ENCODE data around the gene EPHB6. TPM values are rescaled to one million over a fixed set of nuclear protein-coding genes. Genes with fewer than 3 reads are reported as not detected.

EPHB6 gene
- total RNA-seq, 2 experiments from 2014 or later = 50.7 to 55.8 TPM

GRCh38 chr7:142862786-142863400 lies 8.0 kb downstream of the EPHB6 start:
- DNase-seq (no peak), ATAC-seq (ENCODE audit: poor library complexity) (no peak)
- Mint-ChIP-seq H3K27ac (peak overlapping the region; percentile 45), H3K27me3 (no peaks in the 10 kb centered on the region), H3K4me3 (no peak overlapping the region), H3K4me1 (ENCODE audit: low read depth) (peaks cover 28% of the 10 kb centered on the region), H3K9me3 (no peaks in the 10 kb centered on the region), H3K36me3 (ENCODE audit: low read depth) (peaks cover 53% of the 10 kb centered on the region)
- no peak overlapping the region for H3K4me3 ChIP-seq (ENCODE audit: low read length)
- no peak for TF ChIP-seq CTCF (IDR thresholded peaks at IDR 0.05)
- intact Hi-C loops (cut with DNase I, micrococcal nuclease) = loop anchor here in 1 of 2 experiments (10.0 kb wide), 1 partner anchor 48 kb away; no protein-coding TSS in a partner anchor
- H3K36me3 ChIP-seq (ENCODE audit: insufficient read depth, low read length) = peaks cover 14% of the 10 kb centered on the region
- H3K9me3 ChIP-seq (ENCODE audit: control insufficient read depth in 1 of 2, insufficient read depth in 1 of 2, low read length in 2 of 2) = no peaks in the 10 kb centered on the region
- no peak overlapping the region for H3K27ac ChIP-seq (ENCODE audit: low read depth in 1 of 2, low read length in 2 of 2)
- H3K27me3 ChIP-seq (ENCODE audit: control insufficient read depth in 1 of 2, insufficient read depth in 2 of 2, low read length in 2 of 2) = no peaks in the 10 kb centered on the region
- POLR2A ChIA-PET = interaction anchor here (0.7 to 1.1 kb wide), 2 partner anchors 9 to 58 kb away, joined by 3 to 4 read pairs; no protein-coding TSS in a partner anchor
- H3K4me1 ChIP-seq (ENCODE audit: insufficient read depth, low read length) = peaks cover 9% of the 10 kb centered on the region
- CTCF ChIA-PET = interaction anchor here (1.7 kb wide), 1 partner anchor 9 kb away, joined by 7 read pairs; no protein-coding TSS in a partner anchor

- Mint-ChIP-seq H3K4me3 (no peak overlapping the region), H3K9me3 (no peaks in the 10 kb centered on the region), H3K36me3 (ENCODE audit: low read depth) (peaks cover 62% of the 10 kb centered on the region), H3K4me1 (ENCODE audit: low read depth) (peaks cover 22% of the 10 kb centered on the region), H3K27ac (no peak overlapping the region), H3K27me3 (no peaks in the 10 kb centered on the region)
- ATAC-seq (ENCODE audit: poor library complexity) = no peak
- ChIA-PET CTCF (no interaction called here), POLR2A (interaction anchor here (1.2 to 1.9 kb wide), 2 partner anchors 8 to 10 kb away, joined by 4 to 5 read pairs; partner anchors contain the start of gene EPHB6)
- intact Hi-C loops (cut with DNase I, micrococcal nuclease) = loop anchor here in 1 of 2 experiments (10.0 kb wide), 1 partner anchor 49 kb away; no protein-coding TSS in a partner anchor
- Histone ChIP-seq H3K4me3 (ENCODE audit: low read length) (no peak overlapping the region), H3K27me3 (ENCODE audit: control insufficient read depth in 1 of 2, insufficient read depth in 2 of 2, low read length in 2 of 2) (no peaks in the 10 kb centered on the region), H3K27ac (ENCODE audit: low read depth in 1 of 2, low read length in 2 of 2) (no peak overlapping the region), H3K36me3 (ENCODE audit: insufficient read depth, low read length) (peaks cover 21% of the 10 kb centered on the region), H3K4me1 (ENCODE audit: insufficient read depth, low read length) (peaks cover 9% of the 10 kb centered on the region), H3K9me3 (ENCODE audit: control insufficient read depth in 1 of 2, insufficient read depth in 1 of 2, low read length in 2 of 2) (no peaks in the 10 kb centered on the region)
- DNase-seq = no peak
- TF ChIP-seq CTCF (IDR thresholded peaks at IDR 0.05) = no peak
These were observed 9.2 kb downstream of the EPHB6 start for GRCh38 chr7:142863891-142864685.

GRCh38 chr7:142864980-142865747 lies 10.3 kb downstream of the EPHB6 start:
- H3K27ac ChIP-seq (ENCODE audit: low read depth in 1 of 2, low read length in 2 of 2) = no peak overlapping the region
- peaks cover 24% of the 10 kb centered on the region for H3K36me3 ChIP-seq (ENCODE audit: insufficient read depth, low read length)
- H3K27me3 Mint-ChIP-seq = no peaks in the 10 kb centered on the region
- no peak overlapping the region for H3K27ac Mint-ChIP-seq
- peaks cover 73% of the 10 kb centered on the region for H3K36me3 Mint-ChIP-seq (ENCODE audit: low read depth)
- H3K27me3 ChIP-seq (ENCODE audit: control insufficient read depth in 1 of 2, insufficient read depth in 2 of 2, low read length in 2 of 2) = no peaks in the 10 kb centered on the region
- intact Hi-C loops (cut with DNase I, micrococcal nuclease) = loop anchor here in 1 of 2 experiments (5.0 to 10.0 kb wide), 2 partner anchors 50 to 333 kb away; no protein-coding TSS in a partner anchor
- ChIA-PET POLR2A (interaction anchor here (0.9 to 1.9 kb wide), 3 partner anchors 9 to 11 kb away, joined by 3 to 5 read pairs (median 4); partner anchors contain the start of gene EPHB6), CTCF (interaction anchor here (1.1 to 1.4 kb wide), 2 partner anchors 9 to 11 kb away, joined by 3 to 4 read pairs; no protein-coding TSS in a partner anchor)
- H3K9me3 ChIP-seq (ENCODE audit: control insufficient read depth in 1 of 2, insufficient read depth in 1 of 2, low read length in 2 of 2) = no peaks in the 10 kb centered on the region
- no peak for TF ChIP-seq CTCF (IDR thresholded peaks at IDR 0.05)
- DNase-seq (no peak), ATAC-seq (ENCODE audit: poor library complexity) (no peak)
- peaks cover 9% of the 10 kb centered on the region for H3K4me1 ChIP-seq (ENCODE audit: insufficient read depth, low read length)
- H3K9me3 Mint-ChIP-seq = no peaks in the 10 kb centered on the region
- no peak overlapping the region for H3K4me3 ChIP-seq (ENCODE audit: low read length)
- H3K4me1 Mint-ChIP-seq (ENCODE audit: low read depth) = peaks cover 15% of the 10 kb centered on the region
- no peak overlapping the region for H3K4me3 Mint-ChIP-seq

All from CD4-positive, alpha-beta T cell (primary cell).